COLO668 (cell line): ENCODE measurements around the gene PRPF19.
A peak's percentile ranks its signal among the peaks of the same experiment; 100 is the strongest.

Experiments
- DNase-seq: peaks from one replicate; lab custom pipeline; 2025; ENCODE audit not compliant: unreplicated experiment; lab: John Stamatoyannopoulos, UW

PRPF19 gene

GRCh38 chr11:60876168-60876485, 30.3 kb downstream of the PRPF19 start:
- DNase-seq, result no peak

GRCh38 chr11:60875366-60876167, 30.8 kb downstream of the PRPF19 start:
- DNase-seq, result no peak

DNA sequence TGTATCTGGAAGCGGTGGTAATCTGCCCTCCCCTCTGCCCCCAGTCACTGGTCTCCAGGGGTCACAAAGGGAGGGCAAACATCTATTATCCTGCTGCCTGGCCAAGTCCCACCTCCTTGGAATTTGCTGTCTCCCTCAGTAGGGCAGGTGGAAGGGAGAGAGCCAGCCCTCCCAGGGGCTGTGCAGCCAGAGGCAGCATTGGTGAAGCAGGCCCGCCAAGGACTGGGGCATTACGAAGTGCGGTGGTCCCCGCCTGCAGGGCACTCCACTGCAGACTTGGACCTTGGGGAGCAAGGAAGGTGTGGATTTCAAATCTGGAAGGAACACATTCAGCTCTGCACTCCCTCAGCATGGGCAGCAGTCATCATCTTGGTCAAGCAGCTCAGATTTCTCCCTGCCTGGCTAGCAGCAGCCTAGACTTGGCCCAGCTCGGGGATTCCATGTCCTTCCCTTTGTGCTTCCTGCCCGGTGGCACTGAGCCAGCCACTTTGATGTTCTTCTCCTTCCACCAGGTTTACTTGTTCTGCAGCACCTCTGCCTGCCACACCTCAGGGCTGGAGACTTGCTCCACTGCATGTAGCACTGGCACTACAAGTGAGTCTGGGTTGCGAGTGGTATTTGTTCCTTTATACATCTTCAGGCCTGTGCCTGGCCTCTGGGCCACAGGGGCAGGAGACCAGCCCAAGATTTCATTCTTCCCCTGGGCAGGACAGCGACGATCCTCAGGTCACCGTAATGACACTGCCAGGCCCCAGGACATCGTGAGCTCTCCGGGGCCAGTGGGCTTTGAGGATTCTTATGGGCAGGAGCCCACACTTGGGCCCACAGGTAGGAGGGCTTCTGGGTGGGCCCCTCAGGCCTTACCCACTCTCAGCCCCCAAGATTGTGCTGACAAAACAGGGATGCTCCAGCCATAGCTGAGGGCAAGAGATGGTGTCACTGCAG, 31.7 kb downstream of the PRPF19 start:
- no peak for DNase-seq

GRCh38 chr11:60873533-60873932, 32.9 kb downstream of the PRPF19 start:
- no peak for DNase-seq

DNA sequence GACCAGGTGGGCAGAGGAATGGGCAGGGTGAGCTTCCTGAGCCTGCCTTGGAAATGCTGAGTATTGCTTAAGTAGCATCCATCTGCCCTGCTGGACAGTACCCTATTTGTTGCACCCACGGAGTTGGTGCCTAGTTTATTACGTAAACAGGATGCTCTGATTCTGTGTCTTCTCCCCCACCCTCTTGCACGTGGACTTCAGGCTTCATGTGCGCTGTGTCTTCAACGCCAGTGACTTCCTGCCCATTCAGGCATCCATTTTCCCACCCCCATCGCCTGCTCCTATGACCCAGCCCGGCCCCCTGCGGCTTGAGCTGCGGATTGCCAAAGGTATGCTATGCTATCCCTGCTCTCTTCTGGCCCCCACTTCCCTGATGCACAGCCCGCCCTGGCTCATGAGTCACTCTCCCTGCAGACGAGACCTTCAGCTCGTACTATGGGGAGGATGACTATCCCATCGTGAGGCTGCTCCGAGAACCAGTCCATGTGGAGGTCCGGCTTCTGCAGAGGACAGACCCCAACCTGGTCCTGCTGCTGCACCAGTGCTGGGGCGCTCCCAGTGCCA, 33.3 kb downstream of the PRPF19 start:
- no peak for DNase-seq

GRCh38 chr11:60872124-60872960, 34.0 kb downstream of the PRPF19 start:
- DNase-seq, result no peak

DNA sequence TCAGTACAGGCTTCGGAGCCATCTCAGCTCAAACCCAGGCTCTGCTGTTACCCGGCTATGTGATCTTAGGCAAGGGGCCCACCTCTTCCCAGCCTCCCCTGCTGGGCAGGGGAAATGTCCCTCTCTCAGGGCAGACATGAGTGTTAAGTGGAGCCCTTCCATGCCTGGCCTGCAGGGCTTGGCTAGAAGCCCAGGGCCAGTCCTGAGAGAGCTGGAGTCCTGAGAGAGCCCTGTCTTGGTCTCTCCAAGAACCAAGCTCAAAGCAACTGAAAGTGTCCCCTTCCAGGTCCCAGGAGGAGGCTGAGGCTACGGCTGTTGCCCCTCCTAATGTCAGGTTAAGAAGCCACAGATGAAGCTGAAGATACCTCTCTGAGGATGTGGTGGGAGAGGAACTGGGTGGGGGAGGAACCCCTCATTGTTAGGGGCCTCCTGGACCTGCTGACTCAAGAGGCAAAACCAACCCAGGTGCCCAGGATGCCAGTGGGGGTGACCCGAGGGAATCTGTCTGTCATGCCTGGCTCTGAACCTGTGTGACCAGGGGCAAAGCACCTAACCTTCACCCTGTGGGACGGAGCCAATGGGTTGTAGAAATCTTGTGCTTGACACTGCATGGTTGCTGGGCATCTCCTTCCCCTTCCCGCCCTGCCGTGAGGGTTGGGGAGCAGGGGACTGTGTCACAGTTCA, 34.9 kb downstream of the PRPF19 start:
- no peak for DNase-seq

GRCh38 chr11:60870733-60871377, 35.5 kb downstream of the PRPF19 start:
- no peak for DNase-seq

- DNase-seq, result peak; percentile 50
Measured at GRCh38 chr11:60870276-60870675, 36.1 kb downstream of the PRPF19 start.

GRCh38 chr11:60869451-60869825, 36.9 kb downstream of the PRPF19 start:
- DNase-seq, result no peak

- no peak for DNase-seq
Measured at GRCh38 chr11:60868682-60869450, 37.5 kb downstream of the PRPF19 start.

GRCh38 chr11:60867871-60868681, 38.3 kb downstream of the PRPF19 start:
- no peak for DNase-seq

GRCh38 chr11:60866911-60867870, 39.2 kb downstream of the PRPF19 start, which contains the start of gene ZP1:
Gene ZP1, plus strand, starts transcription at chr11:60867542. Its CDS starts 20 bp downstream, at chr11:60867562.
- DNase-seq, result peak; percentile 80

GRCh38 chr11:60864856-60865513, 41.4 kb downstream of the PRPF19 start:
- no peak for DNase-seq

DNA sequence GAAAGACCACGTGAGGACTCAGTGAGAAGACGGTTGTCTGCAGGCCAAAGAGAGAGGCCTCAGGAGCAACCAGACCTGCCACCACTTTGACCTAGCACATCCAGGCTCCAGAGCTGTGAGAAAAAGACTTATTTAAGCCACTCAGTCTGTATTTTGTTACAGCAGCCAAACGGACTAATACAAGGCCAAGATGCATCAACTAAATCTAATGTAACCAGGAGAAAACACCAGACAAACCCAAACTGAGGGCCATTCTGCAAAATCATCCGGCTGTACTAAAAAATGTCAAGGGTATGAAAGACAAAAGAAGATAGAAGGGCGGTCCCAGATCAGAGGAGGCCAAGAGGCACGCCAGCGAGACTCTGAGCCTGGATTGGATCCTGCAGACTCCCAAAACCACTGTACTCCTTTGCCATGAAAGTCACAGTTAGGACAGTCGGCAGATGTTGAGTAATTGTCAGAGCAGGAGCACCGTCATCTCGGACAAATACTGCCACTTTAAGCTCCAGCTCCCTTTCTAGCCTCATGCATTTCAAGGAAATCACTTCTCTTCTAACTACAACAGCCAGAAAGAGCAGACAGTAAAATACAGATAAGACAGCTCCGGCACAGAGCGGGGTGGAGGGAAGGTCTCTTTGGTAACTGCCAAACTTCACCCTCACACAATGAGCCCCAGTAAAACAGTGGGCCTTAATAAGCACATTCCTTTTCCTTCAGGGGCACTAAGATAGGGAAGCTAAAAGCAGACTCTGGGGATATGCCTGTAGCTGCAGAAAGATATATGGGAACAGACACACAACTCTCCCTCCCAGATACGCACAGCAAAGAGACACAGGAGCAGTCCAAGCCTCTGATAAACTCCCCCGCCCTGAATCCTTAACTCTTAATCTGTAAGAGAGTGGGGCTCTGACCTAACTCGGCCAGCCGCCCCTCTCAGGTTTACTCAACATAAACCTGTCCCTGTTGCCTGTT, 42.5 kb downstream of the PRPF19 start:
- DNase-seq, result no peak
